ENCODE results near the gene ANKRD55. TPM values are rescaled to one million over a fixed set of nuclear protein-coding genes. Genes with fewer than 3 reads are reported as not detected.

ANKRD55 gene
- total RNA-seq, 1 experiment from 2014 or later, result not detected

DNA sequence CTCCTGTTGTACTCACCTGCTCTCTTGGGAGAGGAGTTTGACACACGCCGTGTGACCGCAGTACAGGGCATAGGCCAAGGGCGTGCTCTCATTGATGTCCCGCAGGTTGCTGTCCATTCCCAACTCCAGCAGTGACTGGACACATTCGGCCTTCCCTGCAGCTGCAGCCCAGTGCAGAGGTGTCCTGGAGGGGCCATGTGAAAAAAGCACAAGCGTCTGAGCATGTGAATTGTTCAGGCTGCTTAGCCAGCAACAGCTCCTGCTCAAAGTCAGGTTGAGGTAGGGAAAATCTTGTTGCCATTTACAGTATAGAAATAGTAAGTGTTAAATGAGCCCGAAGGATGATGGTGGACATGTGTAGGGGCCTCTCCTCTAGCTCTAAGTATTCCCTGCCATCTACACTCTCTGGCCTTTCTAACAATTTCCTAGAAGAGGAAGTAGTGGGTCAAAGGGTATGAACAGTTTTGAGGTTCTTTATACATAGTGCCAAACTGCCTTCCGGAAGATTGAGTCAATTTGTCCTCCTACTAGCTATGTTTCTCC lies 116.5 kb downstream of the ANKRD55 start:
- intact Hi-C loops (cut with micrococcal nuclease; ENCODE audit: unreplicated experiment), result no loop called here
- no peak overlapping the region for H3K4me2 ChIP-seq
- CTCF ChIA-PET, result no interaction called here

GRCh38 chr5:56115589-56115988 lies 117.5 kb downstream of the ANKRD55 start:
- Histone ChIP-seq H3K9me3 (ENCODE audit: insufficient read depth, low read depth) (no peaks in the 10 kb centered on the region), H3K4me3 (no peak overlapping the region), H3F3A (ENCODE audit: insufficient read depth, low read depth) (peaks cover 25% of the 10 kb centered on the region), H3K4me2 (no peak overlapping the region), H3K9me2 (ENCODE audit: insufficient read depth) (no peaks in the 10 kb centered on the region), H4K20me1 (ENCODE audit: insufficient read depth) (no peaks in the 10 kb centered on the region), H3K27me3 (ENCODE audit: insufficient read depth, low read depth) (no peaks in the 10 kb centered on the region), H3K27ac (no peak overlapping the region), H2AFZ (no peak overlapping the region), H3K79me2 (ENCODE audit: low read depth) (no peaks in the 10 kb centered on the region), H3K4me1 (replicated peaks; ENCODE audit: insufficient read depth) (peaks cover 32% of the 10 kb centered on the region), H3K36me3 (ENCODE audit: low read depth) (no peaks in the 10 kb centered on the region)
- no peak for TF ChIP-seq EZH2 (IDR thresholded peaks at IDR 0.05; ENCODE audit: low read depth)
- TF ChIP-seq, protein P1, sequence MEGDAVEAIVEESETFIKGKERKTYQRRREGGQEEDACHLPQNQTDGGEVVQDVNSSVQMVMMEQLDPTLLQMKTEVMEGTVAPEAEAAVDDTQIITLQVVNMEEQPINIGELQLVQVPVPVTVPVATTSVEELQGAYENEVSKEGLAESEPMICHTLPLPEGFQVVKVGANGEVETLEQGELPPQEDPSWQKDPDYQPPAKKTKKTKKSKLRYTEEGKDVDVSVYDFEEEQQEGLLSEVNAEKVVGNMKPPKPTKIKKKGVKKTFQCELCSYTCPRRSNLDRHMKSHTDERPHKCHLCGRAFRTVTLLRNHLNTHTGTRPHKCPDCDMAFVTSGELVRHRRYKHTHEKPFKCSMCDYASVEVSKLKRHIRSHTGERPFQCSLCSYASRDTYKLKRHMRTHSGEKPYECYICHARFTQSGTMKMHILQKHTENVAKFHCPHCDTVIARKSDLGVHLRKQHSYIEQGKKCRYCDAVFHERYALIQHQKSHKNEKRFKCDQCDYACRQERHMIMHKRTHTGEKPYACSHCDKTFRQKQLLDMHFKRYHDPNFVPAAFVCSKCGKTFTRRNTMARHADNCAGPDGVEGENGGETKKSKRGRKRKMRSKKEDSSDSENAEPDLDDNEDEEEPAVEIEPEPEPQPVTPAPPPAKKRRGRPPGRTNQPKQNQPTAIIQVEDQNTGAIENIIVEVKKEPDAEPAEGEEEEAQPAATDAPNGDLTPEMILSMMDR (conservative IDR thresholded peaks at IDR 0.05), result no peak
- intact Hi-C loops (cut with micrococcal nuclease; ENCODE audit: unreplicated experiment), result no loop called here
- DNase-seq, result no peak
- ChIA-PET POLR2A (ENCODE audit: unreplicated experiment) (no interaction called here), CTCF (no interaction called here)
- no TSS peak for BruUV-seq (replicated peaks)

More for the DNA sequence above, 116.5 kb downstream of the ANKRD55 start:
- H3K79me2 ChIP-seq (ENCODE audit: low read depth), result no peaks in the 10 kb centered on the region
- H2AFZ ChIP-seq, result no peak overlapping the region
- no peak for TF ChIP-seq EZH2 (IDR thresholded peaks at IDR 0.05; ENCODE audit: low read depth)
- TF ChIP-seq, protein P1 (conservative IDR thresholded peaks at IDR 0.05), result no peak
- no peaks in the 10 kb centered on the region for H4K20me1 ChIP-seq (ENCODE audit: insufficient read depth)
- H3K36me3 ChIP-seq (ENCODE audit: low read depth), result no peaks in the 10 kb centered on the region
- H3K9me3 ChIP-seq (ENCODE audit: insufficient read depth, low read depth), result no peaks in the 10 kb centered on the region
- peaks cover 19% of the 10 kb centered on the region for H3F3A ChIP-seq (ENCODE audit: insufficient read depth, low read depth)
- H3K4me3 ChIP-seq, result no peak overlapping the region
- BruUV-seq (replicated peaks), result no TSS peak
- POLR2A ChIA-PET (ENCODE audit: unreplicated experiment), result no interaction called here
- no peak overlapping the region for H3K27ac ChIP-seq
- no peak for DNase-seq
- peaks cover 23% of the 10 kb centered on the region for H3K4me1 ChIP-seq (replicated peaks; ENCODE audit: insufficient read depth)
- H3K27me3 ChIP-seq (ENCODE audit: insufficient read depth, low read depth), result no peaks in the 10 kb centered on the region
- H3K9me2 ChIP-seq (ENCODE audit: insufficient read depth), result no peaks in the 10 kb centered on the region

GRCh38 chr5:56112526-56113121 lies 120.5 kb downstream of the ANKRD55 start:
- no peaks in the 10 kb centered on the region for H3K9me2 ChIP-seq (ENCODE audit: insufficient read depth)
- H3K4me2 ChIP-seq, result peak overlapping the region; percentile 60
- intact Hi-C loops (cut with micrococcal nuclease; ENCODE audit: unreplicated experiment), result loop anchor here (1.0 to 5.0 kb wide), 3 partner anchors 30 to 115 kb away; no protein-coding TSS in a partner anchor
- peaks cover 35% of the 10 kb centered on the region for H3K4me1 ChIP-seq (replicated peaks; ENCODE audit: insufficient read depth)
- no peaks in the 10 kb centered on the region for H3K27me3 ChIP-seq (ENCODE audit: insufficient read depth, low read depth)
- CTCF ChIA-PET, result no interaction called here
- no peaks in the 10 kb centered on the region for H3K79me2 ChIP-seq (ENCODE audit: low read depth)
- POLR2A ChIA-PET (ENCODE audit: unreplicated experiment), result interaction anchor here (0.6 kb wide), 1 partner anchor 85 kb away, joined by 3 read pairs; no protein-coding TSS in a partner anchor
- no peaks in the 10 kb centered on the region for H4K20me1 ChIP-seq (ENCODE audit: insufficient read depth)
- no peaks in the 10 kb centered on the region for H3K9me3 ChIP-seq (ENCODE audit: insufficient read depth, low read depth)
- H3K4me3 ChIP-seq, result no peak overlapping the region
- peaks cover 25% of the 10 kb centered on the region for H3F3A ChIP-seq (ENCODE audit: insufficient read depth, low read depth)
- BruUV-seq (replicated peaks), result no TSS peak
- H3K36me3 ChIP-seq (ENCODE audit: low read depth), result no peaks in the 10 kb centered on the region
- peak overlapping the region; percentile 95 for H3K27ac ChIP-seq
- H2AFZ ChIP-seq, result no peak overlapping the region
- peak; percentile 81 to 98 for DNase-seq
- TF ChIP-seq, protein P1 (conservative IDR thresholded peaks at IDR 0.05), result no peak
- no peak for TF ChIP-seq EZH2 (IDR thresholded peaks at IDR 0.05; ENCODE audit: low read depth)

All from PC-9 (cell line).